Cardiac muscle cell (in vitro differentiated cells and primary cell): ENCODE measurements around the gene ST3GAL3. TPM values are rescaled to one million over a fixed set of nuclear protein-coding genes. Genes with fewer than 3 reads are reported as not detected.

Experiments
- DNase-seq, 2 donors: peaks; one replicate each; pipeline versions ENCODE4 v3.0.0 to v3.0.0-alpha.2; 2010 to 2017; ENCODE audit warnings: low read depth in 1 of 2, low spot score in 1 of 2
- H3K27ac ChIP-seq: fragments of 200-600 bp; sonication (generic); 2 replicates; pipeline ENCODE4 v1.5.1; 2016
- H3K27me3 ChIP-seq: fragments of 200-600 bp; sonication (generic); 2 replicates; pipeline ENCODE4 v1.6.0; 2016; ENCODE audit warnings: control low read depth
- H3K36me3 ChIP-seq: fragments of 200-600 bp; sonication (generic); 2 replicates; pipeline ENCODE4 v1.5.1; 2016; ENCODE audit warnings: control low read depth
- H3K4me1 ChIP-seq: fragments of 200-600 bp; sonication (generic); 2 replicates; pipeline ENCODE4 v1.8.1; 2017; ENCODE audit warnings: low read depth, mild to moderate bottlenecking, mixed run types
- H3K4me3 ChIP-seq: fragments of 200-600 bp; sonication (generic); 2 replicates; pipeline ENCODE4 v1.5.1; 2016; ENCODE audit warnings: mild to moderate bottlenecking
- H3K9me3 ChIP-seq: fragments of 200-600 bp; sonication (generic); 2 replicates; pipeline ENCODE4 v1.5.1; 2017; ENCODE audit warnings: low read depth, mild to moderate bottlenecking, control low read depth
- CTCF ChIP-seq: IDR thresholded peaks from 2 replicates; pipeline ENCODE4 v1.5.1; 2012; ENCODE audit warnings: low read depth, mild to moderate bottlenecking, low read length
- polyA plus RNA-seq: library from polyadenylated mRNA; unstranded; fragments of >200 nt; fragmentation: Nextera tagmentation; extraction: Ambion mirVana; gene quantifications from 2 replicates; pipeline ENCODE4 v1.2.1, GENCODE V29; 2016
- total RNA-seq: library from RNA; depleted of rRNA; stranded (reverse); fragments of >200 nt; gene quantifications from 2 replicates; pipeline ENCODE4 v1.2.3, GENCODE V29; 2016

The ST3GAL3 gene
- total and polyA plus RNA-seq, 2 experiments from 2014 or later: 34.7 to 35.7 TPM

GRCh38 chr1:43689289-43689688 lies 18.0 kb upstream of the ST3GAL3 start:
- Histone ChIP-seq H3K36me3 (peaks cover 70% of the 10 kb centered on the region), H3K4me1 (no peaks in the 10 kb centered on the region), H3K27me3 (no peaks in the 10 kb centered on the region), H3K27ac (no peak overlapping the region), H3K4me3 (no peak overlapping the region), H3K9me3 (no peaks in the 10 kb centered on the region)
- no peak for TF ChIP-seq CTCF
- DNase-seq: no peak

- peaks cover 87% of the 10 kb centered on the region for H3K36me3 ChIP-seq
- H3K27ac ChIP-seq: no peak overlapping the region
- H3K4me3 ChIP-seq: no peak overlapping the region
- H3K27me3 ChIP-seq: no peaks in the 10 kb centered on the region
- DNase-seq: no peak
- no peaks in the 10 kb centered on the region for H3K4me1 ChIP-seq
- no peaks in the 10 kb centered on the region for H3K9me3 ChIP-seq
- no peak for TF ChIP-seq CTCF
Measured at GRCh38 chr1:43691871-43692815, 15.2 kb upstream of the ST3GAL3 start.

GRCh38 chr1:43693371-43693770 lies 14.0 kb upstream of the ST3GAL3 start:
- no peak for TF ChIP-seq CTCF
- H3K4me1 ChIP-seq: no peaks in the 10 kb centered on the region
- no peaks in the 10 kb centered on the region for H3K9me3 ChIP-seq
- no peak for DNase-seq
- H3K4me3 ChIP-seq: no peak overlapping the region
- H3K27ac ChIP-seq: no peak overlapping the region
- peaks cover 89% of the 10 kb centered on the region for H3K36me3 ChIP-seq
- H3K27me3 ChIP-seq: no peaks in the 10 kb centered on the region

GRCh38 chr1:43699281-43699680 lies 8.1 kb upstream of the ST3GAL3 start:
- no peaks in the 10 kb centered on the region for H3K9me3 ChIP-seq
- H3K36me3 ChIP-seq: peaks cover 82% of the 10 kb centered on the region
- no peaks in the 10 kb centered on the region for H3K27me3 ChIP-seq
- no peak overlapping the region for H3K4me3 ChIP-seq
- no peak overlapping the region for H3K27ac ChIP-seq
- no peaks in the 10 kb centered on the region for H3K4me1 ChIP-seq
- TF ChIP-seq CTCF: no peak
- no peak for DNase-seq

GRCh38 chr1:43703836-43704235 lies 3.5 kb upstream of the ST3GAL3 start:
- H3K4me1 ChIP-seq: peaks cover 6% of the 10 kb centered on the region
- no peaks in the 10 kb centered on the region for H3K9me3 ChIP-seq
- no peak overlapping the region for H3K27ac ChIP-seq
- peaks cover 44% of the 10 kb centered on the region for H3K36me3 ChIP-seq
- no peak for DNase-seq
- TF ChIP-seq CTCF: no peak
- H3K4me3 ChIP-seq: no peak overlapping the region
- no peaks in the 10 kb centered on the region for H3K27me3 ChIP-seq
